KMS-11 (cell line): Measurements from ENCODE around the gene APLP2.

ENCODE experiments used
- H2AFZ ChIP-seq: fragments of 200-600 bp; sonication (generic); 2 replicates; pipeline ENCODE4 v1.6.1; 2016; ENCODE audit warnings: antibody characterized with exemption, mixed run types, low read depth
- H3K27ac ChIP-seq: fragments of 200-600 bp; sonication (generic); 2 replicates; pipeline ENCODE4 v1.6.1; 2016; ENCODE audit warnings: mild to moderate bottlenecking, mixed run types
- H3K27me3 ChIP-seq: fragments of 200-600 bp; sonication (generic); 2 replicates; pipeline ENCODE4 v1.6.1; 2017; ENCODE audit warnings: mild to moderate bottlenecking, low read depth, mixed run types, moderate library complexity; ENCODE audit not compliant: insufficient read depth
- H3K36me3 ChIP-seq: fragments of 200-600 bp; sonication (generic); 2 replicates; pipeline ENCODE4 v1.6.1; 2017; ENCODE audit warnings: mild to moderate bottlenecking, mixed run types; ENCODE audit not compliant: insufficient read depth
- H3K4me1 ChIP-seq: fragments of 200-600 bp; sonication (generic); 2 replicates; pipeline ENCODE4 v1.6.1; 2016; ENCODE audit warnings: mild to moderate bottlenecking, low read depth, mixed run types; ENCODE audit not compliant: poor library complexity, severe bottlenecking
- H3K4me2 ChIP-seq: fragments of 200-600 bp; sonication (generic); 2 replicates; pipeline ENCODE4 v1.7.0; 2016; ENCODE audit warnings: mild to moderate bottlenecking, mixed run types
- H3K4me3 ChIP-seq: fragments of 200-600 bp; sonication (generic); IDR thresholded peaks from 2 replicates; pipeline ENCODE4 v1.6.1; 2017; ENCODE audit warnings: low read depth, low read length, mixed read lengths; ENCODE audit not compliant: insufficient read depth
- H3K79me2 ChIP-seq: fragments of 200-600 bp; sonication (generic); 2 replicates; pipeline ENCODE4 v1.6.1; 2016; ENCODE audit warnings: low read depth, mixed run types; ENCODE audit not compliant: insufficient read depth
- H3K9ac ChIP-seq: fragments of 200-600 bp; sonication (generic); 2 replicates; pipeline ENCODE4 v1.6.1; 2016; ENCODE audit warnings: mild to moderate bottlenecking, mixed run types
- H4K20me1 ChIP-seq: fragments of 200-600 bp; sonication (generic); 2 replicates; pipeline ENCODE4 v1.6.1; 2016; ENCODE audit warnings: mild to moderate bottlenecking, mixed run types; ENCODE audit not compliant: insufficient read depth
- TF ChIP-seq, protein P1 (sequence below): fragments of 200-600 bp; sonication (generic); conservative IDR thresholded peaks from 2 replicates; pipeline ENCODE4 v1.6.1; 2017; ENCODE audit warnings: low read depth, mild to moderate bottlenecking, antibody characterized with exemption, low read length, moderate library complexity, mixed read lengths

APLP2 gene

DNA sequence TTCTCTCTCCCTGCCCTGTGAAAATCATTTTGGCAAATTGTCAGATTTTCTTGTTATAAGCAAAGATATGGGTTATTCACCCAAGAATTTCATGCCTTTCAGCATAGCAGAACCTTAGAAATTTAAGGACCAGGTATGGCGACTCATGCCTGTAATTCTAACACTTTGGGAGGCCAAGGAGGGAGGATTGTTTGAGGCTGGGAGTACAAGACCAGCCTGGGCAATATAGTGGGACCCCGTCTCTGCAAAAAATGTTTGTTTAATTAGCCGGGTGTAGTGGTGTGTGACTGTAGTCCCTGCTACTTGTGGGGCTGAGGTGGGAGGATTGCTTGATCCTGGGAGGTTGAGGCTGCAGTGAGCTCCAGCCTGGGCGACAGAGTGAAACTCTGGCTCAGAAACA, 27.6 kb downstream of the APLP2 start:
- Histone ChIP-seq H3K36me3 (no peaks in the 10 kb centered on the region), H3K79me2 (no peaks in the 10 kb centered on the region; the same call in 1 of the 2 replicates), H4K20me1 (no peaks in the 10 kb centered on the region), H3K27ac (no peak overlapping the region), H3K4me2 (no peak overlapping the region), H3K4me1 (no peaks in the 10 kb centered on the region), H3K4me3 (no peak overlapping the region), H3K9ac (no peak overlapping the region), H3K27me3 (no peaks in the 10 kb centered on the region), H2AFZ (no peak overlapping the region)
- TF ChIP-seq, protein P1, sequence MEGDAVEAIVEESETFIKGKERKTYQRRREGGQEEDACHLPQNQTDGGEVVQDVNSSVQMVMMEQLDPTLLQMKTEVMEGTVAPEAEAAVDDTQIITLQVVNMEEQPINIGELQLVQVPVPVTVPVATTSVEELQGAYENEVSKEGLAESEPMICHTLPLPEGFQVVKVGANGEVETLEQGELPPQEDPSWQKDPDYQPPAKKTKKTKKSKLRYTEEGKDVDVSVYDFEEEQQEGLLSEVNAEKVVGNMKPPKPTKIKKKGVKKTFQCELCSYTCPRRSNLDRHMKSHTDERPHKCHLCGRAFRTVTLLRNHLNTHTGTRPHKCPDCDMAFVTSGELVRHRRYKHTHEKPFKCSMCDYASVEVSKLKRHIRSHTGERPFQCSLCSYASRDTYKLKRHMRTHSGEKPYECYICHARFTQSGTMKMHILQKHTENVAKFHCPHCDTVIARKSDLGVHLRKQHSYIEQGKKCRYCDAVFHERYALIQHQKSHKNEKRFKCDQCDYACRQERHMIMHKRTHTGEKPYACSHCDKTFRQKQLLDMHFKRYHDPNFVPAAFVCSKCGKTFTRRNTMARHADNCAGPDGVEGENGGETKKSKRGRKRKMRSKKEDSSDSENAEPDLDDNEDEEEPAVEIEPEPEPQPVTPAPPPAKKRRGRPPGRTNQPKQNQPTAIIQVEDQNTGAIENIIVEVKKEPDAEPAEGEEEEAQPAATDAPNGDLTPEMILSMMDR = no peak

DNA sequence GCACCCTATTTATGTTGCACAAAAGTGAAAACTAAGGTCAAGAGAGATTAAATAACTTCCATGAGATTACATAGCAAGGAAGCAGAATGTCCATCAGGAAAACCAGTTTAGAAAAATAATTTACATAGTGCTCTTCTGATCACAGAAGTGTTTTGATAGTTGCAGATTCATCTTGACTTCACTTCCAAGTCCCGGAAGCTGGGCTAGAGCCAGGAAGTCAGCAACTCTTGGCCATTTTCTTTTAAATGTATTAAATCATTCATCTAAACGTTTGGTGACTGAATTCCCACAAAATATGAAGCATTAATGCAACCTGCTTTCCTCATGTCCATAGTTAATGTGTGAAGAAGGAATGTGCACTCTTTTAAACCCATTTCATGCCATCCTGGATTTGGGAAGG, 29.7 kb downstream of the APLP2 start:
- H2AFZ ChIP-seq = no peak overlapping the region
- no peaks in the 10 kb centered on the region for H3K27me3 ChIP-seq
- no peak overlapping the region for H3K4me3 ChIP-seq
- no peaks in the 10 kb centered on the region for H3K4me1 ChIP-seq
- H3K27ac ChIP-seq = no peak overlapping the region
- no peak overlapping the region for H3K4me2 ChIP-seq
- TF ChIP-seq, protein P1 = no peak
- no peak overlapping the region for H3K9ac ChIP-seq
- H3K36me3 ChIP-seq = no peaks in the 10 kb centered on the region
- H3K79me2 ChIP-seq = no peaks in the 10 kb centered on the region; the same call in 1 of the 2 replicates
- H4K20me1 ChIP-seq = no peaks in the 10 kb centered on the region

DNA sequence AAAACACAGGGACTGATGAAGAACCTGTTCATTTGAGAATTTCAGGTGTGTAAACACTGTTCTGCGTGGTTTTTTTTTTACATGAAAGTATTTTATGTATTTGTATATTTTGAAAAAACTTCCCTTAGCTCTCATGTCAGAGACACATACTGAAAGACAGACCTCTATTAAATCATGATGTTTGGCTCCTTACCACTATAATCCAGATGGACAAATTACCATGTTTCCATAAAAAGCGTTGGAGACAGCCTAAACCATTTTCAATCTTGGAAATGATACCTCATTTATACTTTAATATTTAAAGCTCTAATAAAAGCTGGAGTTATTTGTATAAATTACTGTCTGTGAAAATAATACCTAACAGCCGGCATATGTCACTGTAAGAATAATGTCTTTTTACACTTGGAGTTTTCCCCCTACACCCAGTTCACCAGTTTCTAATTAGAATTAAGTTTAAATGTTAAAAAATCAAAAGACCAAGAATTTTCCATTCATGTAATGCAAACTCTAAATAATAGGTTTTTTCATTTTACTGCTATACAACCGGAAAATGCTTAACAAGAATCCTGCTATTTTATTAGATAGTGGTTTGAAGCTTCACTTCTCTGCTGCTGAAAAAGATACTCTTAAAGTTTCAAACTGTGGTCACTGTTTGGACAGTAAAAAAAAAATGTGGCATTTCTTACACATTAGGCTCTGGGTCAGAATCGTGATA, 30.8 kb downstream of the APLP2 start:
- Histone ChIP-seq H3K4me2 (no peak overlapping the region), H3K36me3 (no peaks in the 10 kb centered on the region), H3K4me3 (no peak overlapping the region), H3K9ac (no peak overlapping the region), H3K27ac (no peak overlapping the region), H2AFZ (no peak overlapping the region), H3K4me1 (no peaks in the 10 kb centered on the region), H4K20me1 (no peaks in the 10 kb centered on the region), H3K27me3 (no peaks in the 10 kb centered on the region), H3K79me2 (no peaks in the 10 kb centered on the region; the same call in 1 of the 2 replicates)
- TF ChIP-seq, protein P1 = no peak

DNA sequence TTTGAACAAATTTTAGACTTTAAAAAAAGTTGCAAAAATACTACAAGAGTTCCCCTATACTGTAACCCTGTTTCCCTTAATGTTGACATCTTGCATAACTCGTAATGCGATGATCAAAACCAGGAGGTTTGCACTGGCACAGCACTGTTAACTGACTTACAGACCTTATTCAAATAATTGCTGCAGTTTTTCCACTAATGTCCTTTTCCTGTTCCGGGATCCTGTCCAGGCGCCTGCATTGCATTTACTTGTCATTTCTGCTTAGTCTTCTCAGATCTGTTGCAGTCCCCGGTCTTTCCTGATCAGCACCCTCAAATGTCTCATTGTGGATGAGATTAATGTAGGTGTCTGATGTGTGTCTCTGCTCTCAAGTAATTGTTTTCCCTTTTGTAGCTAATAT, 32.0 kb downstream of the APLP2 start:
- H3K4me3 ChIP-seq = no peak overlapping the region
- no peaks in the 10 kb centered on the region; the same call in 1 of the 2 replicates for H3K79me2 ChIP-seq
- no peaks in the 10 kb centered on the region for H3K27me3 ChIP-seq
- H2AFZ ChIP-seq = no peak overlapping the region
- H3K4me2 ChIP-seq = no peak overlapping the region
- H3K4me1 ChIP-seq = no peaks in the 10 kb centered on the region
- H3K27ac ChIP-seq = no peak overlapping the region
- H4K20me1 ChIP-seq = no peaks in the 10 kb centered on the region
- TF ChIP-seq, protein P1 = no peak
- no peaks in the 10 kb centered on the region for H3K36me3 ChIP-seq
- H3K9ac ChIP-seq = no peak overlapping the region
